Measurements from ENCODE around the gene EXOSC7. TPM values are rescaled to one million over a fixed set of nuclear protein-coding genes. Genes with fewer than 3 reads are reported as not detected.

Gene EXOSC7
- total and polyA plus RNA-seq, 9 of the 15 experiments (the other 6 are each of a cell fraction or from before 2014, with no cell fraction given): 88.5 to 237 (median 112) TPM

GRCh38 chr3:44968447-44968858 lies 7.6 kb upstream of the EXOSC7 start (continued):
- no peak for TF ChIP-seq ZNF785 (CRISPR knock-in tag; IDR thresholded peaks at IDR 0.05)
- no peak for TF ChIP-seq GABPB2 (CRISPR knock-in tag; conservative IDR thresholded peaks at IDR 0.05)
- TF ChIP-seq FOXK2 (conservative IDR thresholded peaks at IDR 0.05 in 1 of 2, IDR thresholded peaks at IDR 0.05 in 1 of 2; ENCODE audit: low read depth in 2 of 2): peak; percentile 38 to 92; a peak in 2 of 4 replicates
- TF ChIP-seq CREM (IDR thresholded peaks at IDR 0.05; ENCODE audit: low read depth): peak; percentile 76
- TF ChIP-seq SMAD2 (IDR thresholded peaks at IDR 0.05; ENCODE audit: low read depth, low read length): no peak
- TF ChIP-seq ZNF12 (CRISPR knock-in tag; IDR thresholded peaks at IDR 0.05): no peak
- TF ChIP-seq PKNOX1 (IDR thresholded peaks at IDR 0.05): peak; percentile 72
- no peak for TF ChIP-seq ZFP30 (CRISPR knock-in tag; IDR thresholded peaks at IDR 0.05; ENCODE audit: borderline replicate concordance)
- no peak for TF ChIP-seq IRF2 (CRISPR knock-in tag; IDR thresholded peaks at IDR 0.05)
- TF ChIP-seq ZNF766 (CRISPR knock-in tag; conservative IDR thresholded peaks at IDR 0.05): peak; percentile 82
- peak; percentile 96; the same call in 1 of the 2 replicates for TF ChIP-seq CC2D1A (IDR thresholded peaks at IDR 0.05)
- TF ChIP-seq DIDO1 (tag; IDR thresholded peaks at IDR 0.05; ENCODE audit: low read depth): no peak
- TF ChIP-seq SMARCC2 (IDR thresholded peaks at IDR 0.05; ENCODE audit: low read depth): peak; percentile 74
- peak; percentile 37; the same call in 1 of the 2 replicates for TF ChIP-seq ZNF589 (CRISPR knock-in tag; IDR thresholded peaks at IDR 0.05; ENCODE audit: low read depth)
- TF ChIP-seq TAF15 (IDR thresholded peaks at IDR 0.05; ENCODE audit: low read depth, low read length): no peak
- no peak for TF ChIP-seq ZNF232 (CRISPR knock-in tag; IDR thresholded peaks at IDR 0.05)
- TF ChIP-seq ZSCAN29 (IDR thresholded peaks at IDR 0.05): 0 out of 2 replicates have a peak, but pooled peaks have one; percentile 13
- TF ChIP-seq ZBTB2 (IDR thresholded peaks at IDR 0.05): peak; percentile 51; the same call in 1 of the 2 replicates
- TF ChIP-seq FOSL1 (tag; conservative IDR thresholded peaks at IDR 0.05): peak; percentile 61
- TF ChIP-seq MEIS2 (IDR thresholded peaks at IDR 0.05; ENCODE audit: partially characterized antibody): peak; percentile 64
- TF ChIP-seq CCNT2 (IDR thresholded peaks at IDR 0.05; ENCODE audit: borderline replicate concordance, extremely low read depth, insufficient read length, low read depth, low read length): peak; percentile 68
- no peak for TF ChIP-seq HDAC8 (tag; IDR thresholded peaks at IDR 0.05)
- no peak for TF ChIP-seq SIX5 (IDR thresholded peaks at IDR 0.05; ENCODE audit: borderline replicate concordance in 1 of 2, insufficient read depth in 1 of 2, low read depth in 1 of 2, low read length in 2 of 2)
- no peak for TF ChIP-seq MBD1 (CRISPR knock-in tag; IDR thresholded peaks at IDR 0.05)
- TF ChIP-seq ZNF717 (CRISPR knock-in tag; IDR thresholded peaks at IDR 0.05): no peak
- peak in 1 of 2 experiments; percentile 77; a peak in 2 of 4 replicates for TF ChIP-seq HDAC1 (IDR thresholded peaks at IDR 0.05)

All from K562 (cell line).